ENCODE measurements around the gene TNS3. TPM values are rescaled to one million over a fixed set of nuclear protein-coding genes. Genes with fewer than 3 reads are reported as not detected.

The TNS3 gene
- total and polyA plus RNA-seq, 2 of the 13 experiments (the other 11 are each of a cell fraction or from before 2014, with no cell fraction given) = 52.9 to 55.7 TPM

- TF ChIP-seq MBNL3 (CRISPR knock-in tag; conservative IDR thresholded peaks at IDR 0.05) (no peak), ZIK1 (CRISPR knock-in tag; IDR thresholded peaks at IDR 0.05; ENCODE audit: borderline replicate concordance, low read depth) (no peak), ZNF616 (CRISPR knock-in tag; IDR thresholded peaks at IDR 0.05; ENCODE audit: low read depth) (no peak), ZFP91 (CRISPR knock-in tag; IDR thresholded peaks at IDR 0.05; ENCODE audit: borderline replicate concordance) (peak; percentile 90), ZFP1 (CRISPR knock-in tag; IDR thresholded peaks at IDR 0.05) (no peak)
- TF ChIP-seq, protein P1, sequence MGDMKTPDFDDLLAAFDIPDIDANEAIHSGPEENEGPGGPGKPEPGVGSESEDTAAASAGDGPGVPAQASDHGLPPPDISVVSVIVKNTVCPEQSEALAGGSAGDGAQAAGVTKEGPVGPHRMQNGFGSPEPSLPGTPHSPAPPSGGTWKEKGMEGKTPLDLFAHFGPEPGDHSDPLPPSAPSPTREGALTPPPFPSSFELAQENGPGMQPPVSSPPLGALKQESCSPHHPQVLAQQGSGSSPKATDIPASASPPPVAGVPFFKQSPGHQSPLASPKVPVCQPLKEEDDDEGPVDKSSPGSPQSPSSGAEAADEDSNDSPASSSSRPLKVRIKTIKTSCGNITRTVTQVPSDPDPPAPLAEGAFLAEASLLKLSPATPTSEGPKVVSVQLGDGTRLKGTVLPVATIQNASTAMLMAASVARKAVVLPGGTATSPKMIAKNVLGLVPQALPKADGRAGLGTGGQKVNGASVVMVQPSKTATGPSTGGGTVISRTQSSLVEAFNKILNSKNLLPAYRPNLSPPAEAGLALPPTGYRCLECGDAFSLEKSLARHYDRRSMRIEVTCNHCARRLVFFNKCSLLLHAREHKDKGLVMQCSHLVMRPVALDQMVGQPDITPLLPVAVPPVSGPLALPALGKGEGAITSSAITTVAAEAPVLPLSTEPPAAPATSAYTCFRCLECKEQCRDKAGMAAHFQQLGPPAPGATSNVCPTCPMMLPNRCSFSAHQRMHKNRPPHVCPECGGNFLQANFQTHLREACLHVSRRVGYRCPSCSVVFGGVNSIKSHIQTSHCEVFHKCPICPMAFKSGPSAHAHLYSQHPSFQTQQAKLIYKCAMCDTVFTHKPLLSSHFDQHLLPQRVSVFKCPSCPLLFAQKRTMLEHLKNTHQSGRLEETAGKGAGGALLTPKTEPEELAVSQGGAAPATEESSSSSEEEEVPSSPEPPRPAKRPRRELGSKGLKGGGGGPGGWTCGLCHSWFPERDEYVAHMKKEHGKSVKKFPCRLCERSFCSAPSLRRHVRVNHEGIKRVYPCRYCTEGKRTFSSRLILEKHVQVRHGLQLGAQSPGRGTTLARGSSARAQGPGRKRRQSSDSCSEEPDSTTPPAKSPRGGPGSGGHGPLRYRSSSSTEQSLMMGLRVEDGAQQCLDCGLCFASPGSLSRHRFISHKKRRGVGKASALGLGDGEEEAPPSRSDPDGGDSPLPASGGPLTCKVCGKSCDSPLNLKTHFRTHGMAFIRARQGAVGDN (CRISPR knock-in tag; IDR thresholded peaks at IDR 0.05) = 0 out of 2 replicates have a peak, but pooled peaks have one; percentile 14
- DNase-seq (ENCODE audit: low spot score) = no peak
- CTCF ChIA-PET (ENCODE audit: low intra/inter-chr PET ratio, low total read pairs) = no interaction called here
- Histone ChIP-seq H2AFZ (ENCODE audit: low read length) (peak overlapping the region; percentile 17), H3K9ac (ENCODE audit: insufficient read depth, low read depth, low read length) (no peak overlapping the region), H3K27ac (ENCODE audit: extremely low read length, insufficient read depth, low read length) (no peak overlapping the region), H3K27me3 (ENCODE audit: control insufficient read depth in 1 of 2, insufficient read depth in 2 of 2, low read length in 2 of 2) (no peaks in the 10 kb centered on the region), H3K36me3 (replicated peaks in 1 of 2; ENCODE audit: control insufficient read depth in 1 of 2, insufficient read depth in 2 of 2, low read length in 2 of 2) (no peaks in the 10 kb centered on the region), H4K20me1 (ENCODE audit: insufficient read depth, low read length) (no peaks in the 10 kb centered on the region), H3K4me1 (ENCODE audit: insufficient read depth, low read length) (peaks cover 72% of the 10 kb centered on the region), H3K9me3 (ENCODE audit: low read length) (no peaks in the 10 kb centered on the region), H3K4me2 (ENCODE audit: low read depth, low read length) (peak overlapping the region; percentile 71), H3K4me3 (replicated peaks in 1 of 3; ENCODE audit: insufficient read depth in 1 of 3, low read depth in 2 of 3, low read length in 3 of 3) (no peak overlapping the region), H3K79me2 (ENCODE audit: insufficient read depth, low read length) (no peaks in the 10 kb centered on the region)
- no peak for ATAC-seq
- POLR2A ChIA-PET = interaction anchor here (0.9 to 2.5 kb wide), 6 partner anchors 8 to 163 kb away, joined by 3 to 20 read pairs (median 8); partner anchors contain the start of gene TNS3
- intact Hi-C loops (cut with micrococcal nuclease; ENCODE audit: unreplicated experiment) (loop anchor here (10.0 kb wide), 2 partner anchors 64 to 214 kb away; no protein-coding TSS in a partner anchor), in situ Hi-C loops (cut with HindIII; ENCODE audit: extremely low pct_ligation_motif_present, low pct_unique_long_range_greater_than_20kb) (no loop called here)
- WGBS (ENCODE audit: low lambda C conversion rate) = 64% methylated on average over 15 of the region's 15 CpGs
- no TSS peak for BruUV-seq (replicated peaks)
- no peak for FAIRE-seq
Observed at GRCh38 chr7:47600199-47601118, 18.5 kb upstream of the TNS3 start.

Measured in HepG2 (cell line).